ENCODE measurements around the gene CLEC3B. TPM values are rescaled to one million over a fixed set of nuclear protein-coding genes. Genes with fewer than 3 reads are reported as not detected.

Gene CLEC3B
- total and polyA plus RNA-seq, 2 donors (not counting 3 experiments of a cell fraction or from before 2014, with no cell fraction given), result 1.8 TPM; not detected in 1

- Histone ChIP-seq H3K79me2 (ENCODE audit: control insufficient read depth, insufficient read depth, low read length) (peaks cover 8% of the 10 kb centered on the region), H4K20me1 (replicated peaks; ENCODE audit: control insufficient read depth, extremely low read depth, insufficient read depth, low read length) (no peaks in the 10 kb centered on the region), H3K9me1 (replicated peaks; ENCODE audit: control insufficient read depth, extremely low read depth, insufficient read depth, low read length) (no peaks in the 10 kb centered on the region), H3K36me3 (ENCODE audit: control insufficient read depth in 2 of 2, extremely low read depth in 1 of 2, insufficient read depth in 2 of 2, low read length in 2 of 2) (peaks cover 5 to 7% of the 10 kb centered on the region in 2 experiments), H3K4me1 (ENCODE audit: control insufficient read depth, extremely low read depth, insufficient read depth, low read length) (peaks cover 7% of the 10 kb centered on the region), H3K27ac (ENCODE audit: insufficient read depth, low read depth, low read length) (no peak overlapping the region), H3K27me3 (ENCODE audit: control insufficient read depth in 2 of 2, insufficient read depth in 2 of 2, low read length in 2 of 2) (no peaks in the 10 kb centered on the region), H3K4me3 (replicated peaks in 1 of 3; ENCODE audit: insufficient read depth in 1 of 3, low read depth in 1 of 3, low read length in 3 of 3) (no peak overlapping the region), H3K9me3 (replicated peaks; ENCODE audit: control insufficient read depth, insufficient read depth, low read length) (no peaks in the 10 kb centered on the region), H3K9ac (replicated peaks; ENCODE audit: extremely low read depth, insufficient read depth, low read length) (no peak overlapping the region), H2AFZ (ENCODE audit: low read depth, low read length) (no peak overlapping the region), H3K4me2 (ENCODE audit: insufficient read depth, low read length) (no peak overlapping the region)
- no peak for FAIRE-seq
- BruUV-seq (replicated peaks), result no TSS peak
- no peak for DNase-seq (ENCODE audit: low read depth, low spot score)
- CTCF ChIA-PET, result interaction anchor here (1.2 to 2.8 kb wide), 6 partner anchors 8 to 78 kb away, joined by 3 to 18 read pairs (median 5); partner anchors contain the start of genes EXOSC7 and ZDHHC3
- dilution Hi-C loops (cut with MboI; ENCODE audit: extremely low pct_ligation_motif_present, low sequenced_read_pairs), result no loop called here
- TF ChIP-seq POLR2AphosphoS5 (IDR thresholded peaks at IDR 0.05; ENCODE audit: insufficient read depth, low read depth, low read length), result no peak
- TF ChIP-seq CTCF (IDR thresholded peaks at IDR 0.05; ENCODE audit: extremely low read depth in 1 of 2, insufficient read depth in 1 of 2, low read depth in 1 of 2, low read length in 2 of 2), result no peak
- TF ChIP-seq JUN (IDR thresholded peaks at IDR 0.05; ENCODE audit: borderline replicate concordance, insufficient read depth, insufficient read length, low read depth), result no peak
- TF ChIP-seq FOS (IDR thresholded peaks at IDR 0.05; ENCODE audit: borderline replicate concordance, insufficient read depth, low read length), result no peak
- TF ChIP-seq EZH2 (IDR thresholded peaks at IDR 0.05; ENCODE audit: borderline replicate concordance, low read depth, low read length, severe bottlenecking), result no peak
- POLR2A ChIA-PET, result no interaction called here
- intact Hi-C loops (cut with micrococcal nuclease), result loop anchor here (2.0 kb wide), 1 partner anchor 43 kb away; no protein-coding TSS in a partner anchor
Observed at GRCh38 chr3:44993471-44994205, 32.5 kb upstream of the CLEC3B start.
